Superior temporal gyrus (tissue), 1 donor: ENCODE data around the gene CSRP2.

Experiments used
- DNase-seq: peaks from one replicate; pipeline ENCODE4 v3.0.0-alpha.2; 2016; ENCODE audit errors: extremely low spot score

Gene CSRP2

DNA sequence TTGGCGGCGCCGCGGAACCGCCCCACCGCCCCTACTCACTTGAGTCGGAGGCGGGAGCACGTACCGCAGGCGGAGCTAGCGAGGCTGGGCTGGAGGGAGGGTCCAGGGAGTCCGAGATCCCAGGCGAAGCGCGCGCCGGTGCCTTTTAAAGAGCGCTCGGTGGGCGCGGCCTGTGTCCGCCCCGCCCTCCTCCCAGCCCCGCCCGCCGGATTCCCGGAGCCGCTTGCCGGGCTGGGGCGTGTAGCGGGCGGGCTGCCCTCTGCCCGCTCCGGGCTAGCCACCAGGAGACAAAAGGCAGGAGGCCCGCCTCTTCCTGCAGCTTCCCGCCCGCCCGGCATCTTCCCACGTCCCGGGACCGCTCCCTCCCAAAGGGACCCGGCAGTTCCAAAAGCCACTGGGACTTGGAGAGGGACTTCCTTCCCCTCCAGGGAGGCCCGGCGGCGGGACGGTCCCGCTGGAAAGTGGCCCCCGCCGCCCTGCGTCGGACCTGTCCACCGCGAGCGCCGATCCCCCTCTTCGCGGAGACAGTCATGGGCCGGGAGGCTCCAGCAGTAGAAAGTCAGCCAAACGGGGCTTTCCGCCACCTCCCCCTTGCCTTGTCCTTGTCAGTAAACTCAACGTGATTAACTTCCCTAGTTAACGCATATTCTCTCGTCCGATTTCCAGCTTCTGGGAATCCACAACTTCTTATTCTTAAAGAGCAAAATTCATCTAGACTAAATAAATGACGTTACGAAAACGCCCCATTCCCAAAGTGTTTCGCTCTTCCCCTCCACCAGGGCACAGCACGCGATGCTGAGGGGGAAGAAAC lies at the start of gene CSRP2:
CSRP2 (minus strand) TSS at position 121 of the 811 bp plus-strand sequence. CDS start 12,759 bp downstream, outside the sequence.
- peak; percentile 66 for DNase-seq

DNA sequence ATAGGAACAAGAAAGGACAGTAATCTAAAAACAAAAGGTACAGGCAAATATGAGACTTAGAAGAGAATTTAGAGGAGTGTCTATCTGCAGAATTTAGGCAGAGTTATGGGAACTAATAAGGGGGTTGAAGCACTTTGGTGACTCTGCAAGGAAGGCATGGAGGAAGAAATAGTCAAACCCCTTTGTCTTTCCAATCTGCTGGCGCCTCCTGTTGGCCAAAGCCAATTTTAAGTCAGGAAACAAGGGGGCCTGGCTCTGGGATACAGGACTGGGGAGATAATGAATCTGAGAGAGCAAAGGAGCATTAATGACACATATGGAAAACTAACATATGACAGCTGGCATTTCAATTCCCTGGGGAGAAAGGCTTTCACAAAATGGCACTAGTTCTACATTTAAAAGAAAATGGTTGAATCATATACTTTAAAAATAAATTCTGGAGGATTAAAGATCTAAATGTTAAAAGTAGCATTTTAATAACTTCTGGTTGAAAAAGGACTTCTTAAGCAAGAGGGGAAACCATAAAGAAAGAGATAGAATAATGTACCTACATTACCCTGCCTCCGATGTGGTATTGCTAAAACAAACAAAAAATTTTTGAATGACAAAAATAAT lies 48.5 kb upstream of the CSRP2 start:
- DNase-seq: no peak

DNA sequence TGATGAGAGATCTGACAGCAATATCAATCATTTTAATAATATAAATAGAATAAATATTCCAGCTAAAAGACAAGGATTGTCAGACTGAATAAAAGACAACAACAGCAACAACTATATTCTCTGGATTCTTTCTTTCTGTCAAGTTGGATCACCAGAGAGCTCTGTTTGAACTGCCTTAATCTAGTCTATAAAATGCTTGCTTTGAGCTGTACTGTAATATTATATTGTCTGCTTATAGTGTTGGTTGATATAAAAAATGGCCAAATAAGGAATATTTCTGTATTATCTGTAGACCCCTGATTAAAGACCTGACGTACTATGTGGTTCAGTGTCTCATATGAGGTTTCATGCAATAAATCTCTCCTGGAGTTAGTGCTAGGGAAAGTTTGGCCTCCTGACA lies 46.3 kb upstream of the CSRP2 start:
- DNase-seq: no peak

DNA sequence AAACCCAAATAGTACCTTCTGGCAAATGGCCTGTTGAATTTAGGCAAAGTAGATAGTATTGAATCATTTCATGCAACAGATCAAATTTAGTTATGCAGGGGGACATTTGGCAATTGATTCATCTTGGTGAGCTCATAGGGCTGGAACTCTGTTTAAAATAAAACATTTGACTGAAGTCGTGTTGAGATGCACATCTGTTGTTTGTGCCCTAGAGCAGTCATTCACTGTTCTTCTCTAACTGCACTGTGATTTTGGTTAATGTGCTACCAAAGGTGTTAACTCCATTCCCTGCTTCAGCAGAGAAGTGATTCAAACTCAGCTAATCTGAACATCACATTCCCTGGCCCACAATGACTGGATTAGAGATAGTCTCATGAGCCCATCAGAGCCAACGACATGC lies 44.0 kb upstream of the CSRP2 start:
- no peak for DNase-seq

DNA sequence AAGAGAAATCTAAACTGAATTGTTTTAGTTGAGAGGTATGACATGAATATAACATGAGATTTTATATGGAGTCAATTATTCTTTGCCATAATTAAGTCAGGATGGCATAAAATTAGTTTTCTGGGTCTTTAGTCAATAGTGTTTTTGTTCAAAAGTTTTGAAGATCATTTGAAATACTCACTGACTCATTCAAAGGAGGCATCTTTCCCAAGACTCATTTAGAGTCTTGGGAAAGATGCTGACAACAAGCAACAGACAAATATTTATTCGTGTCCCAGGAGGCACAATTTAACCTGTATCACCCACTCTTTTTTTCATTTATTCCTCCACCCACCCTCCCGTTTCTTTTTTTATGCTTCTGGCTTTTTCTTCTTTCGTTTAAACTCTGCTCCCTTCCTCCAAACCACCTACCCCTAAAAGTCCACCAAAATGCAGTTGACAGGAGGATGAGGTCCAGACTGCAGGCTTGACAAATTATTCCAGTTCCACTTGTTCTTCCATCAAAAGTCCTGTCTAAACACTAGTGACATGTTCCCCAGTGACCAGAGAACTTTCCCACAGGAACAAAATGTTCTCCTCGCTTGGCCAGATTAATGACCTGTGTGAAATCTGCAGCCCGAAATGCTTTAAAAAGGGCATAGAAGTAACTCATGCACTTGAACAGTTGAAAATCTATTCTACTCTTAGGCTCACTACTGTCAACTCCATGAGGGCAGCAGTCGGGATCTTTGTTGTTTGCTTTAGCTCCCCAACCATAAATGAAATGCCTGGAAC lies 43.3 kb upstream of the CSRP2 start:
- DNase-seq: no peak

DNA sequence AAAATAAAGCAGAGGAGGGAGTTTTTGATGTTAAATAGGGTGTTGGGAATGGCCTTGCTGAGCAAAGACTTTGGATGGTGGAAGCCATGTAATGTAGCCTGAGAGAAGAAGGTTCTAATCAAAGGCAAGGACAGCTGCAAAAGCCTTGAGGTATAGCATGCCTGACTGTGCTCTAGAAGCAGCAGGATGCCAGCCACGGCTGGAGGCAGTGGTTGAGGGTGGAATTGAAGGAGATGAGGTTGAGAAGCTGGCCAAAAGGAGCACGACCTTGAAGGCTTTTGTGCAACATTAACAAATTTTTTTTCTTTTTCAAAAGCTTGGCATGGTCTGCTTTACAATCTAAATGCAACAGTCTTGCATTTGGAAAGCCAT lies 42.3 kb upstream of the CSRP2 start:
- DNase-seq: no peak

DNA sequence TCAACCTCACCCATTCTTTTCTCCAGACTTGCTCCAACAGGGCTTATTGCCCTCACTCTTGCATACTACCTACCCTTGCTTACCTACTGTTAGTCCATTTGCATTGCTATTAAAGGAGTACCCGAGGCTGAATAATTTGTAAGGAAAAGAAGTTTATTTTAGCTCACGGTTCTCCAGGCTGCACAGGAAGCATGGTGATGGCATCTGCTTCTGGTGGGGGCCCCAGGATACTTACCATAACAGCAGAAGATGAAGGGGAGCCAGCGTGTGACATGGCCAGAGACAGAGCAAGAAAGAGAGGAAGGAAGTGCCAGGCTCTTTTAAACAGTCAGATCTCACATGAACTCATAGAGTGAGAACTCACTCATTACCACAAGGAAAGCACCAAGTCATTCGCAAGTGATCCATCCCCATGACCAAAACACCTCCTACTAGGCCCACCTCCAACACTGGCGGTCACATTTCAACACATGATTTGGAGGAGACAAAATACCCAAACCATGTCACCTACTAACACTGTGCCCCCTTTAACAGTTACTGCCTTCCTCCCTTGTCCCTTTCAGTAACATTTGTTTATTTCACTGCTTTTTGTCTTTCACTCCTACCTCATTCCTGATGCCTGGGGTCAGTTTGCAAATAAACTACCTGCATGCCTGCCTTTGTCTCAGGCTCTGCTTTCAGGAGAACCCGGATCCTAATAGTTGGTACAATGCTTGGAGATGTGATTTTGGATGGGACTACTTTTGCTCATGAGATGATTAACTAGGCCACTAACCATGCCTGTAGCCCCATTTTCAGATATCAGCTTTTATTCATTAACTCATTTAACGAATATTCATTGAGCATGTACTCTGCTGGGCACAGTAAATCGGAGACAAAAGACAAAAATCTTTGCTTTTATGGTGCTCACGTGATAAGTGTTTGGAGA lies 41.6 kb upstream of the CSRP2 start:
- no peak for DNase-seq

DNA sequence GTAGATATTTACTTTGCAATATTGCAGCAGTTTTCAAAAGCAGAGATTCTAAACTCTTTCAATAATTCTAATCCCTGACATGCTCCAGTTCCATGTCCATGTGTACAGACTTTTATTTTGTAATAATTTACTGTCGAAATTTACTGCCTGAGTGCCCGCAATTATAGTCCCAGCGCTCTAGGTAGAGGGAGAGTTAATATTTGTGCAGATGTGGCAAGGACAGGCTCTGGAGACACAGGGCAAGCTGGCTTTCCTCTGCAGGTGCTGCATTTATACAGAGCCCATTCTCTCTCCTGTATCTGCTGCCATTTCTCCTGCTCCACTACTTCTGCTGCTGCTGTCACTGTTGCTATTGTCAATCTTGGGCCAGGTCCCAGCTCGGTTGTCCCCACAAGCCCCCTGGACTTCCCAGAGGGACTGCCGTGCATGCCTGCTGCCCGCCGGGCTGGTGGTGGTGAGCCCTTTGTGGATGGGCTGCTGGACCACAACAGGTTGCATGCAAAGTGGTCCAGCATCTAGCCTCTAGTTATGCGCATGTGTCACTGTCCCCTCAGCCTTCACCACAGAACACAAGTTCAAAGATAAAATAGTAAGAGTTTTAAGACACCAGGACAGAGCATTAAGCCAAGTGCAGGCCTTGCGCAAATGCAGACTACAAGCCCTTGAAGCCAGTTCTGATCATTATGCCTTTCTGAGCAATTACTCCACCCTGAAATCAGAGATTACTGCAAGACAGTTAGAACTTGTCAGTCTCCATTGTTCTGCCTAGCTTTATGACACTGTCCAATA lies 40.8 kb upstream of the CSRP2 start:
- DNase-seq: no peak

DNA sequence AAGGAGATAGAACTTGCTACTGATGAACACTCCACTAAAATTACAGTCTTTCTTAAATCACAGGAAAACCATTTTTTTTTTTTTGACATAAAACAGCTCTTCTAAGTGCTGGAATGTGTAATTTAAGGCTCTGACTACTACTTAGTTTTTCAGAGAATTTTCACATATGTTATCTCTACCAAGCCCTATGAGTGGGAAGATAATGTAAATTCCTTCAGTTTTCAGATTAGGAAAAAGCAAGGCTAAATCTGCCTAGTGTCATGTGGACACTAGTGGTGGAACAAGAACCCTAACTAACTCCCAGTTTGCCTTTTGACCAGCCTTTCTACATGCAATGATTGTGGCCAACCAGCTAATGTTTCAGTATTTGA lies 37.3 kb upstream of the CSRP2 start:
- DNase-seq: peak; percentile 48

DNA sequence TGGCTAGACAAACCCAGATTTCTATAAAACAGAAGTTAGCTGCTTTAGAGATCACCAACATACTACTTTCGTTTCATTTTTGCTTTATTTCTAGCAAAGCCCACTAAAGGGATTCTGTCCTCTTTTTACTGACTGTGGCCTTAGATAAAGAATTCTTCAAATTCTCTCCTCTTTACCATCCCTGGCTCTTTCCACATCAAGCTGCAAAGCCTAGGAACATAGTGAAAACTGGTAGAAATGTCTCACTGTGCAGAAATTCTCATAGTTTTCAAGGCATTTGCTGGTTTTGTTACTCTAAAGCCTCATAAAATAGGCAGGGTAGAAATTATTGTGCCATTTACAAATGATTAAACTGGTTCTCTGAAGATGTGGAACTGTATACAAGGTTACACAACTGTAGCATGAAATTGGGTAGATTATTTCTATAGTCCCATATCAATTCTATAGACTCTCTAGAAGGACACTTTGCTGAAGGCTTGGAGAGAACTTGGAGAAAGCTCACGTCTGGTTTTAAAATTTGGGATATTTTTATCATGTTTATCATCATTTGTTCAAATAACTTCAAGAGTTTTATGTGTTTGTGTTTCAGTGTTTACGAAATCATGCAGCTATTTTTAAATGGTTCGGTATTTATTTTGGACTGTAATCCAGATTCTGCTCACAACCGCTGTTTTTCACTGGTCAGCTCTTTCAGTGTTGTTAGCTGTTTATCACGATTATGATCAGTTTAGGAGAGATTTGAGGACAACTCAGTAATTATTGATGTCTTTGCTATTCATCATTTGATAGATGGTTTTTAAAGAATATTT lies 36.7 kb upstream of the CSRP2 start:
- peak; percentile 22 for DNase-seq

DNA sequence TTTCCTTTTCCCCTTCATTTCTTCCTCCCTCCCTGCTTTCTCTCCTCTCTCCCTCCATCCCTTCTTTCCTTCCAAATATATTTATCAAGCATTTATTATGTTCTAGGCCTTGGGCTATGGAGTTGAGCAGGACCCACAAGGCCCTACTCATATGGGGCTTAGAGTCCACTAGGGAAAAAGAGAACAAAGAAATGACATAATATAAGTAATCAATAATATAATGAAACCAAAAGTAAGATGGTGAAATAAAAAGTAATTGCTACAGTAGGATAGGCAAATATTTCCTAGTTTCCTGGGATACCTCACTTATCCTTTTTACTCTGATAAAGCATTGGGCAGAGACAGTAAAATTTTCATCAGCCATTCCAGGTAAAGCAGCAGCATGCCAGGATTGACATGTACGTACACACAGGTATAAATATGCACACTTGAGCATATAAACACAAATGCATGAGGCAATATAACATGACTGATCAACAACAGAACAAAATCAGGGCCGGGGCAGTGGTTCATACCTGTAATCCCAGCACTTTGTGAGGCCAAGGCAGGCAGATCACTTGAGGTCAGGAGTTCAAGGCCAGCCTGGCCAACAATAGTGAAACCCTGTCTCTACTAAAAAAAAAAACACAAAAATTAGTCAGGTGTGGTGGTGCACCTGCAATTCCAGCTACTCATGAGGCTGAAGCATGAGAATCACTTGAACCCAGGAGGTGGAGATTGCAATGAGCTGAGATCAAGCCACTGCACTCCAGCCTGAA lies 35.5 kb upstream of the CSRP2 start:
- no peak for DNase-seq

DNA sequence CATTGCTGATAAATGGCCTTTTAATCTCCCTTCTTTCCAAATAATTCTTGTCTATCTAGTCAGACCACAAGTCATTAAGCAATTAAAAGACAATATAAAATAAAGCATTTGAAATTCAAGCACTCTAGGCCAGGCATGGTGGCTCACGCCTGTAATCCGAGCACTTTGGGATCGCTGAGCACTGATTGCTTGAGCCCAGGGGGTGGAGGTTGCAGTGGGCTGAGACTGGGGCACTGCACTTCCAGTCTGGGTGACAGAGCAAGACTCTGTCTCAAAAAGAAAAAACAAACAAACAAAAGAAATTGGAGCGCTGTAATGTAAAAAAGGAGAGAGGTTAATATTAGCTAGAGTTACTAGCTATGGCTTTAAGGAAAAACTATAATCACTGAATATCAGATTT lies 30.5 kb upstream of the CSRP2 start:
- DNase-seq: no peak

DNA sequence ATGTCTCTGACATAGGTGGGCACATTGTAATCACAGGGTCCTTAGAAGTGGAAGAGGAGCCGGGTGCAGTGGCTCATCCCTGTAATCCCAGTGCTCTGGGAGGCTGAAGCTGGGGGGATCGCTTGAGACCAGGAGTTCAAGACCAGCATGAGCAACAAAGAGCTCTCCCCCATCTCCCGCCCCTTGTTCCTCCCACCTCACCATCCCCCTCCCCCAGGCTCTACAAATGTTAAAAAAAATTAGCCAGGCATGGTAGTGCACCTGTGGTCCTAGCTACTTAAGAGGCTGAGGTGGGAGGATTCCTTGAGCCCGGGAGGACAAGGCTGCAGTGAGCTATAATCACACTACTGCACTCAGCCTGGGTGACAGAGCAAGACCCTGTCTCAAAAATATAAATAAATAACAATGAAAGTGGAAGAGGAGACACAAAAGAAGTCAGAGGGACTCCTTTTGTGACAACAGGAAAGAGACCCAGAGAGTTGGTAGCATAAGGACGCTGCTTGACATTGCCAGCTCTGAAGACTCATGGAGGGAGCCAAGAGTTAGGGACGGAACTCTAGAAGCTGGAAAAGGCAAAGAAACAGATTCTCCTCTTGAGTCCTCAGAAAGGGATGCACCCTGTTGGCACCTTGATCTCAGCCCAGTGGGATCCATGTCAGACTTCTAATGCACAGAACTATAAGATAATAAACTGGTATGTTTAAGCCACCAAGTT lies 29.6 kb upstream of the CSRP2 start:
- no peak for DNase-seq

DNA sequence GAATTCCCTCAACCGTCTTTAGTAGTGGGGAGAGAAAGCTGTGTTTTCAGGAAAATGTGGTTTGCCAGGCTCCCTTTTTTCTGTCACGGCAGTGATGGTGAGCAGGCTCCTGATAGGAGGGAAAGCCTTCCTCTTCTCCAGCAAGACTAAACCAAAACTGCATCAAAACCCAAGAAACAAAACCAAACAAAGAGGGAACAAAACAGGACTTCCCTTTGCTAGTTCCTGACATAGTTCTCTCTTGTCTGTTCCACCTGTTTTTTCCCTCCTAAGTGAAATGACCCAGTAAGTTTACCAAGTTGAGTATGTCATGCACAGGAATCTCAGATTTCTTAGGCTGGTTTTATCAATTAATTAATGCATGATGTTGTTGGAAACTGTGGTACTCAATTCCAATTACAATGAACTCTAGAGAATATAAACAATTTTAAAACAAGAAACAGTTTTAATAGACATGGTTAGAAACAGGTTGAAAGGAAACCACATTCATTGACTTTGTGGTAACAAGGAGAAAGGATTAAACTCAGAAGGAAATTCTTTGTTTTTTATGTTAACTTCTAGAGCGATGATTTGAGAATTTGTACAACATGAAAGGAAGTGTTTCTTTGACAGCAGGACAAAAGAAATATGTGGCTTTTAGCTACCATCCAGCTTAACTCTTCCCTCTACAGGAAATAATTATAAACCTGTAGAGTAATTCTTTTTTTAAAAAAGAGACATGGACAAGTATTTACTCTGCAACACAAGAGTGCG lies 23.0 kb upstream of the CSRP2 start:
- DNase-seq: no peak

DNA sequence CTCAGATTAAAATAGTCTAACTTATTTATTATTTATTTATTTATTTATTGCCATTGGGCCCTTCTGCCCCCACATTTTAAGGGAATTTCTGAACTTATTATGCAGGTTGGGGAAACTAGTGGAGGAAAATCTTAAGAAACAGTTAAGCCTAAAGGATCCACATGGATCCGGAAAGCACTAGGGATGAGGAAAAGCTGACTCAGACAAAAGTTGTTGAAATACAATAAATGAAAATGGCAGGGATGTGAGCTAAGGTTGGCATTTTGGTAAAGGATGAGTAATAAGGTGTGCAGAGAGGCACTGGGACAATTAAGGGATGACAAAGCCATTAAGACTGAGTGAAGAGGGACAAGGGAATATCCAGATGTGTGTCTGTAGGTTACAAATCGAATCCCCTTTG lies 20.7 kb upstream of the CSRP2 start:
- no peak for DNase-seq

DNA sequence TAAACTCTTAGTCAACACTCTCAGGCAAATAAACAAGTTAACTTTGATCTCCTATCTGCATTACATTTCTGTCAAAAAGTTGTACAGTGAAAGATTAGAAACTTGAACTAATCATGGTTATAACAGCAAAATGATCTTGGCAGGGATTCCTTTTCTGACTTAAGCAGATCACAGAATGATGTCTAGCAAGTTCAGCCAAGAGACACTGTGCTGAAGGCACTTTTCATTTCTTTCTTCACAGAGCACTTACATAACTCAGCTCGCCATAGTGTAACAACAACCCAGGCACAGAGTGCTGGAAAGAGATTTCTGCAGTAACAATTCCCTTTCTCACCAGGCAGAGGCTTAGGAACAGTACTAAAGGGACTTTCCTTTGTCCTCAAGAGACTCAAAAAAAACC lies 19.6 kb upstream of the CSRP2 start:
- no peak for DNase-seq

DNA sequence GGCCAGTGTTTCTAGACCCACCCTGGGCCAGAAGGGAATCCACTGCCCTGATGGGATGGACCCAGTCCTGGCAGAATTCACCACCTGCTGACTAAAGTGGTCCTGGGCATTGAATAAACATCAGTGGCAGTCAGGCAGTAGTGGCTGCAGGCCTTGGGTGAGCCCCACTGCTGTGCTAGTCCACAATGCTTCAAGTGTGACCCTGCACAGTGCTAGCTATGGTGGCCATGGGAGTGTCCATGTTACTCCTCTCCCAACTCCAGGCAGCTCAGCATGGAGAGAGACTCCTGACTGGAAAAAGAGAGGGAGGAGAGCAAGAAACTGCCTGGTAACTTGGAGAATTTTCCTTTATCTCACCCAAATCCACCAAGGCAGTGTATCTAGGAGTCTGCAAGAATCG lies 17.5 kb upstream of the CSRP2 start:
- DNase-seq: no peak

DNA sequence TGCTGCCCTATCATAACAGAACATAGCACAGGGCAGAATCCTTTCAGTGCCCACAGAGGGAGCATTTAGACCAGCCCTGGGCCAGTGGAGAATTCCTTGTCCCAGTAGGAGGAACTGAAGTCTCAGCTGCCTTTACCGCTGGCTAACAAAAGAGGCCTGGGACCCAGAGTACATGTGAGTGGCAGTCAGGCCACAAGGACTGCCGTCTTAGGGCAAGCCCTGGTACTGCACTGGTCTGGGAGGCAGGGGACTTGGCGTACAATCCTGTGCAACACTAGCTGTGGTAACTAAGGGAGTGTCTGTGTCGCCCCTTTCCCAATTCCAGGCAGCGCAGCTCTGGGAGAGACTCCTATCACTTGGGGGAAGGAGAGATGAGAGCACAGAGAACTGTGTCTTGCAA lies 17.0 kb upstream of the CSRP2 start:
- no peak for DNase-seq
